Activated CD8-positive, alpha-beta T cell treated with anti-CD3 and anti-CD28 coated beads for 36 hours (primary cell): ENCODE data around the gene PDCD2L. TPM values are rescaled to one million over a fixed set of nuclear protein-coding genes. Genes with fewer than 3 reads are reported as not detected.

ENCODE experiments used
- ATAC-seq: fragments of 200-7000 bp; cut with Tn5 transposase; one replicate; pipeline ENCODE4 v1.10.0; 2021; ENCODE audit warnings: mild to moderate bottlenecking, moderate library complexity
- CTCF ChIA-PET: fragments of 350-600 bp; sonication (Branson Sonifier 250); formaldehyde crosslinking; loops from one replicate; lab custom pipeline; 2021; ENCODE audit warnings: antibody characterized with exemption; lab: Charles Lee
- POLR2A ChIA-PET: fragments of 350-600 bp; sonication (Branson Sonifier 250); formaldehyde crosslinking; loops from one replicate; lab custom pipeline; 2021; ENCODE audit warnings: antibody characterized with exemption; lab: Charles Lee
- DNase-seq: peaks from one replicate; pipeline ENCODE4 v3.0.0-alpha.2; 2020
- H3K27ac Mint-ChIP-seq: one replicate; pipeline ENCODE4 v1.8.0; 2021; ENCODE audit warnings: mild to moderate bottlenecking, mixed read lengths
- H3K27me3 Mint-ChIP-seq: one replicate; pipeline ENCODE4 v1.8.0; 2021; ENCODE audit warnings: mixed read lengths
- H3K36me3 Mint-ChIP-seq: one replicate; pipeline ENCODE4 v1.8.0; 2021; ENCODE audit warnings: low read depth, mixed read lengths
- H3K4me1 Mint-ChIP-seq: one replicate; pipeline ENCODE4 v1.8.0; 2021; ENCODE audit warnings: low read depth, mixed read lengths
- H3K4me3 Mint-ChIP-seq: one replicate; pipeline ENCODE4 v1.8.0; 2021; ENCODE audit warnings: mild to moderate bottlenecking, moderate library complexity, mixed read lengths
- H3K9me3 Mint-ChIP-seq: one replicate; pipeline ENCODE4 v1.8.0; 2021; ENCODE audit warnings: mixed read lengths
- intact Hi-C: fragments of 100-400 bp; cut with micrococcal nuclease; formaldehyde crosslinking; loops from one replicate; pipeline ENCODE4 v1.10.0; 2022
- total RNA-seq, 2 experiments: library from RNA; stranded (reverse); gene quantifications; one replicate each; pipeline ENCODE4 v1.2.3, GENCODE V29; 2021
- TF ChIP-seq, protein P1 (sequence below): fragments of 200-600 bp; IDR thresholded peaks from one replicate; pipeline ENCODE4 v1.8.0; 2022; ENCODE audit warnings: antibody characterized with exemption, mild to moderate bottlenecking

Gene PDCD2L
- total RNA-seq, 2 experiments from 2014 or later: 39.9 to 42.1 TPM

DNA sequence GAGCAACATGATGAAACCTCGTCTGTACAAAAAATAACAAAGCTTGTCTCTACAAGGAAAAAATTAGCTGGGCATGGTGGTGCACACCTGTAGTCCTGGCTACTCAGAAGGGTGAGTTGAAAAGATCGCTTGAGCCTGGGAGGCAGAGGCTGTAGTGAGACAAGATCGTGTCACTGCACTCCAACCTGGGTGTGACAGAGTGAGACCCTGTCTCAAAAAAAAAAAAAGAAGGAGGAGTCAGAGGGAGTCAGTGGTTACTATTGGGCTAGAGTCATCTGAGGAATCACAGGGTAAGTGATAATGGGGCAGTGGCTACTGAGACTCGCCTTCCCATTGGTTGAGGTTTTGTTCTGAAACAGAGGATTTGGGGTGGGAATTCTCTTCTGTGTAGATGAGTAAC lies 41.1 kb upstream of the PDCD2L start:
- CTCF ChIA-PET: interaction anchor here (1.3 to 3.4 kb wide), 3 partner anchors 14 to 69 kb away, joined by 3 to 15 read pairs (median 4); no protein-coding TSS in a partner anchor
- Mint-ChIP-seq H3K36me3 (peaks cover 27% of the 10 kb centered on the region), H3K4me3 (peak overlapping the region; percentile 100), H3K27ac (peak overlapping the region; percentile 3), H3K4me1 (peaks cover 66% of the 10 kb centered on the region), H3K27me3 (no peaks in the 10 kb centered on the region), H3K9me3 (no peaks in the 10 kb centered on the region)
- intact Hi-C loops: no loop called here
- POLR2A ChIA-PET: interaction anchor here (0.6 to 9.6 kb wide), 3 partner anchors 20 to 65 kb away, joined by 3 to 151 read pairs (median 3); partner anchors contain the start of gene UBA2
- TF ChIP-seq, protein P1, sequence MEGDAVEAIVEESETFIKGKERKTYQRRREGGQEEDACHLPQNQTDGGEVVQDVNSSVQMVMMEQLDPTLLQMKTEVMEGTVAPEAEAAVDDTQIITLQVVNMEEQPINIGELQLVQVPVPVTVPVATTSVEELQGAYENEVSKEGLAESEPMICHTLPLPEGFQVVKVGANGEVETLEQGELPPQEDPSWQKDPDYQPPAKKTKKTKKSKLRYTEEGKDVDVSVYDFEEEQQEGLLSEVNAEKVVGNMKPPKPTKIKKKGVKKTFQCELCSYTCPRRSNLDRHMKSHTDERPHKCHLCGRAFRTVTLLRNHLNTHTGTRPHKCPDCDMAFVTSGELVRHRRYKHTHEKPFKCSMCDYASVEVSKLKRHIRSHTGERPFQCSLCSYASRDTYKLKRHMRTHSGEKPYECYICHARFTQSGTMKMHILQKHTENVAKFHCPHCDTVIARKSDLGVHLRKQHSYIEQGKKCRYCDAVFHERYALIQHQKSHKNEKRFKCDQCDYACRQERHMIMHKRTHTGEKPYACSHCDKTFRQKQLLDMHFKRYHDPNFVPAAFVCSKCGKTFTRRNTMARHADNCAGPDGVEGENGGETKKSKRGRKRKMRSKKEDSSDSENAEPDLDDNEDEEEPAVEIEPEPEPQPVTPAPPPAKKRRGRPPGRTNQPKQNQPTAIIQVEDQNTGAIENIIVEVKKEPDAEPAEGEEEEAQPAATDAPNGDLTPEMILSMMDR: no peak
- ATAC-seq: no peak
- no peak for DNase-seq

DNA sequence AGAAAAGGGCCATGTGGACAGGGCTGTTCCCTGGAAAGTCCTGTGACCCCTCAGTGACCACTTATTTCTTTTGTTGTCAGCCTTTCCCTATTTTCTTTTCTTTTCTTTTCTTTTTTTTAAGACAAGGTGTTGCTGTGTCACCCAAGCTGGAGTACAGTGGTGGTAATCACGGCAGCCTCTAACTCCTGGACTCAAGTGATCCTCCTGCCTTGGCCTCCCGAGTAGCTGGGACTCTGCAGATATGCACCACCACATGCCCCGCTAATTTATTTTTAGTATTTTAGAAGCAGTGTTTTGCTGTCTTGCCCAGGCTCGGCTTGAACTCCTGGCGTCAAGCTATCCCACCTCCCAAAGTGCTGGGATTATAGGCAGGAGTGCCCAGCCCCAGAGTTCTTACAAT lies 40.3 kb upstream of the PDCD2L start:
- DNase-seq (no peak), ATAC-seq (no peak)
- H3K27ac Mint-ChIP-seq: no peak overlapping the region
- H3K9me3 Mint-ChIP-seq: no peaks in the 10 kb centered on the region
- peaks cover 61% of the 10 kb centered on the region for H3K4me1 Mint-ChIP-seq
- TF ChIP-seq, protein P1: no peak
- H3K4me3 Mint-ChIP-seq: peak overlapping the region; percentile 100
- H3K27me3 Mint-ChIP-seq: no peaks in the 10 kb centered on the region
- CTCF ChIA-PET: interaction anchor here (3.4 kb wide), 1 partner anchor 18 kb away, joined by 15 read pairs; no protein-coding TSS in a partner anchor
- intact Hi-C loops: no loop called here
- POLR2A ChIA-PET: interaction anchor here (0.5 to 9.6 kb wide), 3 partner anchors 19 to 980 kb away, joined by 3 to 151 read pairs (median 3); no protein-coding TSS in a partner anchor
- H3K36me3 Mint-ChIP-seq: peaks cover 31% of the 10 kb centered on the region

DNA sequence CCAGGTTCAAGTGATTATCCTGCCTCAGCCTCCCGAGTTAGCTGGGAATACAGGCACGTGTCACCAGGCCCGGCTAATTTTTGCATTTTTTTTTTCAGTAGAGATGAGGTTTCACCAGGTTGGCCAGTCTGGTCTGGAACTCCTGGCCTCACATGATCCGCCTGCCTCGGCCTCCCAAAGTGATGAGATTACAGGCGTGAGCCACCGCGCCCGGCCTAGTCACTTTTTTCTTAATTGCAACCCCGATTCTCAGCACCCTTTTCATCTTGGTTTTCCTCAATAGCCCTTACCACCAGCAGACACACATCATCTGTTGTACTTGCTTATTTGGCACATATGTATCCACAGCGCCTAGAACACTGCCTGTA lies 39.8 kb upstream of the PDCD2L start:
- peaks cover 32% of the 10 kb centered on the region for H3K36me3 Mint-ChIP-seq
- TF ChIP-seq, protein P1: no peak
- DNase-seq (no peak), ATAC-seq (no peak)
- H3K4me3 Mint-ChIP-seq: peak overlapping the region; percentile 100
- CTCF ChIA-PET: interaction anchor here (3.4 kb wide), 1 partner anchor 18 kb away, joined by 15 read pairs; no protein-coding TSS in a partner anchor
- H3K27ac Mint-ChIP-seq: peak overlapping the region; percentile 85
- intact Hi-C loops: no loop called here
- peaks cover 58% of the 10 kb centered on the region for H3K4me1 Mint-ChIP-seq
- no peaks in the 10 kb centered on the region for H3K27me3 Mint-ChIP-seq
- no peaks in the 10 kb centered on the region for H3K9me3 Mint-ChIP-seq
- POLR2A ChIA-PET: interaction anchor here (0.6 to 9.6 kb wide), 4 partner anchors 9 to 981 kb away, joined by 3 to 151 read pairs (median 6); no protein-coding TSS in a partner anchor

DNA sequence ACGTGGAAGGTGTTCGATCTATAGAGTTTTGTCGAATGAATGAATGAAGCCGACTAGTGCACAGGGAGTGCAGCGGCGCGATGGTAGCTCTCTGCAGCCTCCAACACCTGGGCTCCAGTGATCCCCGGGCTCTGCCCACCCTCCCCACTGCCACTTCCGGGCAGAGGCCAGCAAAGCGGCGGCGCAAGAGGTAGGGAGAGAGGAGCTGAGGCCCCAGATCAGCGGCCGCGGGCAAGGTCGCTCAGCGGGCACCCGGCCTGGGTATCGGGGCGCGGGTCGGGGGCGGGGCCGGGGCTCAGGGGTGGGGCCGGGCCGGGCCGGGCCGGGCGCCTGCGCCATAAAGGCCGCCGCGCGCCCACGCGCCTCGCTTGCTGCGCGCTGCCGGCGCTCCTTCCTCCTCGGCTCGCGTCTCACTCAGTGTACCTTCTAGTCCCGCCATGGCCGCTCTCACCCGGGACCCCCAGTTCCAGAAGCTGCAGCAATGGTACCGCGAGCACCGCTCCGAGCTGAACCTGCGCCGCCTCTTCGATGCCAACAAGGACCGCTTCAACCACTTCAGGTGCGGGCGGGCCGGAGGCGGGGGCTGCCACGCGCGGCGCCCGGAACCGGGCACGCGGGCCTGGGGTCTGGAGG lies 39.3 kb upstream of the PDCD2L start, which contains the start of gene GPI:
TSS of gene GPI (plus strand) at position 367 of the 633 bp plus-strand sequence. CDS start at position 438, 71 bp downstream.
- DNase-seq (peak; percentile 77), ATAC-seq (peak; percentile 88)
- H3K36me3 Mint-ChIP-seq: peaks cover 37% of the 10 kb centered on the region
- CTCF ChIA-PET: interaction anchor here (3.4 kb wide), 1 partner anchor 19 kb away, joined by 15 read pairs; no protein-coding TSS in a partner anchor
- no peaks in the 10 kb centered on the region for H3K27me3 Mint-ChIP-seq
- peaks cover 57% of the 10 kb centered on the region for H3K4me1 Mint-ChIP-seq
- intact Hi-C loops: no loop called here
- H3K9me3 Mint-ChIP-seq: no peaks in the 10 kb centered on the region
- peak within 1 kb of the TSS; percentile 100 for H3K4me3 Mint-ChIP-seq
- POLR2A ChIA-PET: interaction anchor here (1.0 to 9.6 kb wide), 9 partner anchors 9 to 132 kb away, joined by 3 to 151 read pairs (median 3); partner anchors contain the start of gene UBA2
- H3K27ac Mint-ChIP-seq: peak within 1 kb of the TSS; percentile 93
- TF ChIP-seq, protein P1: no peak
